ENCODE measurements around the gene FER. TPM values are rescaled to one million over a fixed set of nuclear protein-coding genes. Genes with fewer than 3 reads are reported as not detected.

The FER gene
- total and polyA plus RNA-seq, 7 donors, result 1.2 to 36.7 (median 24.2) TPM

GRCh38 chr5:109113608-109114007 is 365.9 kb downstream of the FER start:
- Histone ChIP-seq H3K9me3 (no peaks in the 10 kb centered on the region), H3K4me3 (no peak overlapping the region), H3K27ac (no peak overlapping the region), H3K36me3 (no peaks in the 10 kb centered on the region), H3K27me3 (no peaks in the 10 kb centered on the region), H3K4me1 (no peaks in the 10 kb centered on the region)
- intact Hi-C loops (cut with DNase I), result no loop called here
- no peak for TF ChIP-seq EP300 (IDR thresholded peaks at IDR 0.05)
- no peak for TF ChIP-seq POLR2AphosphoS5 (IDR thresholded peaks at IDR 0.05)
- TF ChIP-seq CTCF (IDR thresholded peaks at IDR 0.05), result no peak
- TF ChIP-seq POLR2A (IDR thresholded peaks at IDR 0.05), result no peak
- no peak for DNase-seq
- 98 to 100% methylated on average over 3 of the region's 3 CpGs for WGBS, 2 donors

GRCh38 chr5:109121225-109121624 is 373.5 kb downstream of the FER start:
- Histone ChIP-seq H3K27me3 (no peaks in the 10 kb centered on the region), H3K4me1 (no peaks in the 10 kb centered on the region), H3K36me3 (no peaks in the 10 kb centered on the region), H3K4me3 (no peak overlapping the region), H3K27ac (no peak overlapping the region), H3K9me3 (peaks cover 0 to 7% (median 0%) of the 10 kb centered on the region in 4 donors)
- 94 to 95% methylated on average over 3 of the region's 3 CpGs for WGBS, 2 donors
- TF ChIP-seq CTCF (IDR thresholded peaks at IDR 0.05) (no peak), POLR2A (IDR thresholded peaks at IDR 0.05) (no peak), EP300 (IDR thresholded peaks at IDR 0.05) (no peak), POLR2AphosphoS5 (IDR thresholded peaks at IDR 0.05) (no peak)
- intact Hi-C loops (cut with DNase I), result no loop called here
- no peak for DNase-seq

GRCh38 chr5:109125755-109126429 is 378.2 kb downstream of the FER start:
- no peaks in the 10 kb centered on the region for H3K36me3 ChIP-seq
- peaks cover 0 to 4% (median 0%) of the 10 kb centered on the region in 4 donors for H3K9me3 ChIP-seq
- no peak for TF ChIP-seq POLR2AphosphoS5 (IDR thresholded peaks at IDR 0.05)
- TF ChIP-seq POLR2A (IDR thresholded peaks at IDR 0.05), result no peak
- no peak for TF ChIP-seq EP300 (IDR thresholded peaks at IDR 0.05)
- no peak for TF ChIP-seq CTCF (IDR thresholded peaks at IDR 0.05)
- H3K27me3 ChIP-seq, result no peaks in the 10 kb centered on the region
- 92% methylated on average over 6 of the region's 6 CpGs for WGBS, 2 donors
- no peak overlapping the region for H3K27ac ChIP-seq
- no peak overlapping the region for H3K4me3 ChIP-seq
- intact Hi-C loops (cut with DNase I), result no loop called here
- no peak for DNase-seq
- no peaks in the 10 kb centered on the region for H3K4me1 ChIP-seq

- no peaks in the 10 kb centered on the region for H3K36me3 ChIP-seq
- no peaks in the 10 kb centered on the region for H3K27me3 ChIP-seq
- H3K4me1 ChIP-seq, result no peaks in the 10 kb centered on the region
- 75 to 94% methylated on average over 1 of the region's 1 CpG for WGBS, 2 donors
- H3K4me3 ChIP-seq, result no peak overlapping the region
- H3K27ac ChIP-seq, result no peak overlapping the region
- no peaks in the 10 kb centered on the region for H3K9me3 ChIP-seq
- intact Hi-C loops (cut with DNase I), result no loop called here
- TF ChIP-seq EP300 (IDR thresholded peaks at IDR 0.05), result no peak
- no peak for TF ChIP-seq POLR2A (IDR thresholded peaks at IDR 0.05)
- DNase-seq, result no peak
These were observed 378.8 kb downstream of the FER start for GRCh38 chr5:109126481-109126880.

GRCh38 chr5:109136906-109137305 is 389.2 kb downstream of the FER start:
- no peak for DNase-seq
- TF ChIP-seq POLR2AphosphoS5 (IDR thresholded peaks at IDR 0.05) (no peak), EP300 (IDR thresholded peaks at IDR 0.05) (no peak), CTCF (IDR thresholded peaks at IDR 0.05) (no peak), POLR2A (IDR thresholded peaks at IDR 0.05) (no peak)
- Histone ChIP-seq H3K4me3 (no peak overlapping the region), H3K9me3 (no peaks in the 10 kb centered on the region), H3K4me1 (peaks cover 0 to 8% (median 2%) of the 10 kb centered on the region in 4 donors), H3K27ac (no peak overlapping the region), H3K27me3 (no peaks in the 10 kb centered on the region), H3K36me3 (no peaks in the 10 kb centered on the region)
- intact Hi-C loops (cut with DNase I), result no loop called here
- WGBS, 2 donors, result 82 to 85% methylated on average over 2 of the region's 2 CpGs
